Fibroblast of lung (primary cell): ENCODE results near the gene MBOAT2. TPM values are rescaled to one million over a fixed set of nuclear protein-coding genes. Genes with fewer than 3 reads are reported as not detected.

Experiments used
- DNase-seq, 2 donors: peaks; one replicate each; pipeline versions ENCODE4 v3.0.0 to v3.0.0-alpha.2; 2010; ENCODE audit warnings: low read depth in 2 of 2
- H2AFZ ChIP-seq: 2 replicates; pipeline ENCODE4 v1.5.1; 2012; ENCODE audit warnings: low read length, control low read depth, inconsistent platforms
- H3K27ac ChIP-seq: 2 replicates; pipeline ENCODE4 v1.5.1; 2011; ENCODE audit warnings: low read length, control low read depth; ENCODE audit not compliant: insufficient read depth
- H3K27me3 ChIP-seq: 2 replicates; pipeline ENCODE4 v1.5.1; 2011; ENCODE audit warnings: mild to moderate bottlenecking, low read length; ENCODE audit not compliant: control insufficient read depth, insufficient read depth
- H3K36me3 ChIP-seq: 2 replicates; pipeline ENCODE4 v1.5.1; 2011; ENCODE audit warnings: low read length; ENCODE audit not compliant: control insufficient read depth, insufficient read depth
- H3K4me1 ChIP-seq: 2 replicates; pipeline ENCODE4 v1.5.1; 2011; ENCODE audit warnings: low read length; ENCODE audit not compliant: control insufficient read depth, insufficient read depth; ENCODE audit errors: extremely low read depth
- H3K4me2 ChIP-seq: 2 replicates; pipeline ENCODE4 v1.5.1; 2011; ENCODE audit warnings: low read length, control low read depth; ENCODE audit not compliant: insufficient read depth; ENCODE audit errors: extremely low read depth
- H3K4me3 ChIP-seq, 4 experiments: fragments of 200-600 bp in 1 of 4; sonication (generic) in 1 of 4; replicated peaks in 1 of 4; 2 replicates each; pipeline ENCODE4 v1.5.1; 2011 to 2016; ENCODE audit warnings: low read length in 4 of 4, low read depth in 3 of 4, mild to moderate bottlenecking in 3 of 4, control low read depth in 2 of 4, inconsistent platforms in 1 of 4, mixed read lengths in 1 of 4; ENCODE audit not compliant: insufficient read depth in 1 of 4; ENCODE audit errors: control extremely low read depth in 1 of 4
- H3K79me2 ChIP-seq: 2 replicates; pipeline ENCODE4 v1.5.1; 2012; ENCODE audit warnings: mild to moderate bottlenecking, low read length, inconsistent platforms; ENCODE audit not compliant: control insufficient read depth, insufficient read depth
- H3K9ac ChIP-seq: 2 replicates; pipeline ENCODE4 v1.5.1; 2011; ENCODE audit warnings: mild to moderate bottlenecking, low read length, control low read depth; ENCODE audit not compliant: insufficient read depth
- H3K9me3 ChIP-seq: 2 replicates; pipeline ENCODE4 v1.5.1; 2012; ENCODE audit warnings: low read depth, low read length; ENCODE audit not compliant: control insufficient read depth, insufficient read depth
- H4K20me1 ChIP-seq: 2 replicates; pipeline ENCODE4 v1.5.1; 2011; ENCODE audit warnings: low read length; ENCODE audit not compliant: control insufficient read depth, insufficient read depth; ENCODE audit errors: extremely low read depth
- EZH2 ChIP-seq: IDR thresholded peaks from 2 replicates; pipeline ENCODE4 v1.5.1; 2012; ENCODE audit warnings: low read length, control low read depth, mild to moderate bottlenecking; ENCODE audit errors: missing control alignments
- polyA plus RNA-seq, 2 donors: library from polyadenylated mRNA; depleted of rRNA in 1 of 2; stranded (reverse) in 1 of 2; unstranded in 1 of 2; fragments of >200 nt; gene quantifications; 2 replicates each; pipeline ENCODE4 v1.2.1, GENCODE V29; 2011 to 2012; ENCODE audit warnings: missing spikeins in 1 of 2
- total RNA-seq: library from RNA; depleted of rRNA; stranded (reverse); fragments of >200 nt; gene quantifications from 2 replicates; pipeline ENCODE4 v1.2.1, GENCODE V29; 2014
- TF ChIP-seq, protein P1 (sequence below), 2 donors: IDR thresholded peaks in 1 of 2; conservative IDR thresholded peaks in 1 of 2; 1 replicate in 1 of 2; 2 replicates in 1 of 2; pipeline ENCODE4 v1.5.1; 2011 to 2012; ENCODE audit warnings: low read length in 2 of 2, control low read depth in 1 of 2, inconsistent platforms in 1 of 2, low read depth in 1 of 2, mild to moderate bottlenecking in 1 of 2

Gene MBOAT2
- total and polyA plus RNA-seq, 2 donors (not counting 1 experiment from before 2014, with no cell fraction given) = 46.4 to 68.3 TPM

DNA sequence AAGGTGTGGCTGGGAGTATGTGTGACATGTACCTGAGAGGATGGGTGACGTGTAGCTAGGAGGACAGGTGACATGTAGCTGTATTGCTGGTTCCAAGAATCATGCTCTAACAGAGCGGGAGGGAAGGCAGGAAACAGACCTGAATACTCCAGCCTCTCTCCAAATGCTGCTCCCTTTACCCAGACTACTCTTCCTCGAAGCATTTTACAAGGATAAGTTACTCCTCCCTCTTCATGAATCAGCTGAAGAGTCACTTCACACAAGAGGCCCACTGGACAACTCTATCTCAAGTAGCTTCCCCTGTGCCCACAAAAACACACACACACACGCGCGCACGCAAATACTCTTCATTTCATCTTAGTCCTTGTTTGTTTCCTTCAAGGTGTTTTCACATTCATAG, 113.5 kb downstream of the MBOAT2 start:
- Histone ChIP-seq H3K27me3 (no peaks in the 10 kb centered on the region), H3K4me3 (no peak overlapping the region), H3K4me1 (no peaks in the 10 kb centered on the region), H3K36me3 (no peaks in the 10 kb centered on the region), H3K79me2 (no peaks in the 10 kb centered on the region), H3K9ac (no peak overlapping the region), H3K9me3 (no peaks in the 10 kb centered on the region), H3K4me2 (no peak overlapping the region), H3K27ac (no peak overlapping the region), H4K20me1 (no peaks in the 10 kb centered on the region), H2AFZ (no peak overlapping the region)
- TF ChIP-seq, protein P1, sequence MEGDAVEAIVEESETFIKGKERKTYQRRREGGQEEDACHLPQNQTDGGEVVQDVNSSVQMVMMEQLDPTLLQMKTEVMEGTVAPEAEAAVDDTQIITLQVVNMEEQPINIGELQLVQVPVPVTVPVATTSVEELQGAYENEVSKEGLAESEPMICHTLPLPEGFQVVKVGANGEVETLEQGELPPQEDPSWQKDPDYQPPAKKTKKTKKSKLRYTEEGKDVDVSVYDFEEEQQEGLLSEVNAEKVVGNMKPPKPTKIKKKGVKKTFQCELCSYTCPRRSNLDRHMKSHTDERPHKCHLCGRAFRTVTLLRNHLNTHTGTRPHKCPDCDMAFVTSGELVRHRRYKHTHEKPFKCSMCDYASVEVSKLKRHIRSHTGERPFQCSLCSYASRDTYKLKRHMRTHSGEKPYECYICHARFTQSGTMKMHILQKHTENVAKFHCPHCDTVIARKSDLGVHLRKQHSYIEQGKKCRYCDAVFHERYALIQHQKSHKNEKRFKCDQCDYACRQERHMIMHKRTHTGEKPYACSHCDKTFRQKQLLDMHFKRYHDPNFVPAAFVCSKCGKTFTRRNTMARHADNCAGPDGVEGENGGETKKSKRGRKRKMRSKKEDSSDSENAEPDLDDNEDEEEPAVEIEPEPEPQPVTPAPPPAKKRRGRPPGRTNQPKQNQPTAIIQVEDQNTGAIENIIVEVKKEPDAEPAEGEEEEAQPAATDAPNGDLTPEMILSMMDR (conservative IDR thresholded peaks at IDR 0.05 in 1 of 2, IDR thresholded peaks at IDR 0.05 in 1 of 2; ENCODE audit: low read depth in 1 of 2, low read length in 2 of 2) = no peak
- no peak for TF ChIP-seq EZH2
- peak in 1 of 2 donors; percentile 44 for DNase-seq

DNA sequence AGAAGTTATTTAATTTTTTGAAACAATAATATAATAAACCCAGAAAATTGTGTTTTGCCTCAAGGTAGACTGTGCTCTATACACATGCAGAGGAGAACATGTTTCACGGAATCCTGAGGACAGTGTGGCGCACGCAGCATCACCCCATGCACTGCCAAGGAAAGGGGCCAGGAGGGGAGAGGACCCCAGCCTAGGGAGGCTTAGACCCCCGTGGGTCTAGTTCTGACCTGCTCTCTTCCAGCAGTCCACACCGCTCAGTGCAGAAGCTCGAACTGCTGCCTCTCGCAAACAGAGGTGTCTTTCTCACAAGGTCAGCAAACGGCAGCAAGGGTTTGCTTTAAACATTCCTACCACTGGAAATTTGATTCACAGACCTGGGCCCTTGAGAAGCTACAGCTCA, 114.5 kb downstream of the MBOAT2 start:
- no peaks in the 10 kb centered on the region for H3K4me1 ChIP-seq
- no peak overlapping the region for H3K9ac ChIP-seq
- no peak for DNase-seq
- H3K79me2 ChIP-seq = no peaks in the 10 kb centered on the region
- no peaks in the 10 kb centered on the region for H3K36me3 ChIP-seq
- H3K27me3 ChIP-seq = no peaks in the 10 kb centered on the region
- no peak overlapping the region for H3K27ac ChIP-seq
- H3K9me3 ChIP-seq = no peaks in the 10 kb centered on the region
- no peak overlapping the region for H2AFZ ChIP-seq
- H4K20me1 ChIP-seq = no peaks in the 10 kb centered on the region
- TF ChIP-seq, protein P1 (conservative IDR thresholded peaks at IDR 0.05 in 1 of 2, IDR thresholded peaks at IDR 0.05 in 1 of 2; ENCODE audit: low read depth in 1 of 2, low read length in 2 of 2) = no peak
- no peak for TF ChIP-seq EZH2
- no peak overlapping the region for H3K4me2 ChIP-seq
- H3K4me3 ChIP-seq = no peak overlapping the region

DNA sequence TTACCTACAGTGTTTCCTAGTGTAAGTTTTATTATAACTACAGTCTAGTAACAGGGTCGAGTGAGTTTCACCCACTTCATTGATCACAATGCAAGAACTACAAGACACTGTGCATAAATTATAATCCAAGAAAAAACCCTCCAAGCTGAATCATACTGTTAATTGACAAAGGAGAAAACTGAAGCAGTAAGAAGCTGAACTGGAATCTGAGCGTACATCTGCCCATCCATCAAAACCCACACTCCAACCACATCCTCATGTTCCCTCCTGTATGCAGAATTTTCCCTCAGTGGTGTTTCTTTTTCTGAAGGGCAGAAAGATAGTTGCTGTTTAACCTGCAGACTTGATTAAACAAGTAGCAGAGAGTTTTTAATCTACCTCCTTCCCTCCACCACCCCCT, 116.6 kb downstream of the MBOAT2 start:
- Histone ChIP-seq H3K9ac (no peak overlapping the region), H3K4me2 (no peak overlapping the region), H3K9me3 (no peaks in the 10 kb centered on the region), H2AFZ (no peak overlapping the region), H3K79me2 (no peaks in the 10 kb centered on the region), H3K4me1 (no peaks in the 10 kb centered on the region), H3K36me3 (no peaks in the 10 kb centered on the region), H3K27ac (no peak overlapping the region), H4K20me1 (no peaks in the 10 kb centered on the region), H3K4me3 (no peak overlapping the region), H3K27me3 (no peaks in the 10 kb centered on the region)
- peak in 1 of 2 donors; percentile 60 for DNase-seq
- no peak for TF ChIP-seq EZH2
- TF ChIP-seq, protein P1 (conservative IDR thresholded peaks at IDR 0.05 in 1 of 2, IDR thresholded peaks at IDR 0.05 in 1 of 2; ENCODE audit: low read depth in 1 of 2, low read length in 2 of 2) = no peak
